PC-3 (cell line): ENCODE data around the gene ATF7IP2.

ENCODE experiments used
- CTCF ChIP-seq: fragments of 300-600 bp; sonication (generic); conservative IDR thresholded peaks from 2 replicates; pipeline ENCODE4 v1.5.1; 2017; ENCODE audit warnings: antibody characterized with exemption, low read depth, mild to moderate bottlenecking, low read length
- EZH2 ChIP-seq: fragments of 300-600 bp; sonication (generic); IDR thresholded peaks from one replicate; pipeline ENCODE4 v1.6.1; 2017; ENCODE audit warnings: antibody characterized with exemption, mild to moderate bottlenecking, low read length; ENCODE audit not compliant: unreplicated experiment
- EZH2phosphoT487 ChIP-seq: fragments of 300-600 bp; sonication (generic); IDR thresholded peaks from 2 replicates; pipeline ENCODE4 v1.6.1; 2018; ENCODE audit warnings: mild to moderate bottlenecking, antibody characterized with exemption, low read length, borderline replicate concordance

- no peak for TF ChIP-seq CTCF
- no peak for TF ChIP-seq EZH2
- TF ChIP-seq EZH2phosphoT487: no peak
Observed at GRCh38 chr16:10391339-10391738, 5.5 kb downstream of the ATF7IP2 start.
